Gastrocnemius medialis (tissue), 4 donors: ENCODE data around the gene DNASE1L1. TPM values are rescaled to one million over a fixed set of nuclear protein-coding genes. Genes with fewer than 3 reads are reported as not detected.

ENCODE experiments used
- ATAC-seq, 2 donors: fragments of 150-250 bp; one replicate each; pipeline ENCODE4 v1.9.1; 2016
- DNase-seq, 2 donors: peaks; one replicate each; pipeline ENCODE4 v3.0.0-alpha.2; 2019
- H3K27ac ChIP-seq, 4 donors: fragments of 200-600 bp; sonication (generic); 1 replicate in 1 of 4; 2 replicates in 3 of 4; pipeline ENCODE4 v1.5.1; 2016 to 2018; ENCODE audit warnings: mild to moderate bottlenecking in 2 of 4, moderate library complexity in 1 of 4
- H3K27me3 ChIP-seq, 3 donors: fragments of 200-600 bp; sonication (generic) in 2 of 3; 1 replicate in 1 of 3; 2 replicates in 2 of 3; pipeline versions ENCODE4 v1.5.1 to v1.6.0; 2016 to 2019; ENCODE audit warnings: mild to moderate bottlenecking in 1 of 3, moderate library complexity in 1 of 3
- H3K36me3 ChIP-seq, 2 donors: fragments of 200-600 bp; sonication (generic) in 1 of 2; one replicate each; pipeline ENCODE4 v1.5.1; 2017 to 2018
- H3K4me1 ChIP-seq, 2 donors: fragments of 200-600 bp; sonication (generic) in 1 of 2; one replicate each; pipeline ENCODE4 v1.5.1; 2016 to 2017; ENCODE audit warnings: mild to moderate bottlenecking in 2 of 2
- H3K4me3 ChIP-seq, 4 donors: fragments of 200-600 bp; sonication (generic) in 3 of 4; 1 replicate in 1 of 4; 2 replicates in 3 of 4; pipeline ENCODE4 v1.5.1; 2016 to 2019; ENCODE audit warnings: mild to moderate bottlenecking in 2 of 4
- H3K9me3 ChIP-seq, 3 donors: fragments of 200-600 bp; sonication (generic) in 2 of 3; 1 replicate in 1 of 3; 2 replicates in 2 of 3; pipeline ENCODE4 v1.5.1; 2016 to 2019
- POLR2A ChIP-seq, 2 donors: fragments of 450-650 bp; IDR thresholded peaks; one replicate each; pipeline ENCODE4 v1.6.1; 2017; ENCODE audit warnings: antibody characterized with exemption in 2 of 2, mild to moderate bottlenecking in 2 of 2, moderate library complexity in 2 of 2
- in situ Hi-C, 4 donors: fragments of 200-750 bp; cut with MboI; loops; one replicate each; pipeline versions ENCODE4 v1.15.0 to v1.8.0; 2017; ENCODE audit warnings: low sequenced_read_pairs in 4 of 4
- intact Hi-C: fragments of 100-400 bp; cut with DNase I; formaldehyde crosslinking; loops from one replicate; pipeline ENCODE4 v1.15.1; 2023; ENCODE audit warnings: low total_unique reads
- total RNA-seq, 4 donors: library from RNA; depleted of rRNA; stranded (reverse); fragments of >200 nt; gene quantifications; one replicate each; pipeline versions ENCODE4 v1.1.0 to v1.2.3, GENCODE V29; 2016
- TF ChIP-seq, protein P1 (sequence below), 5 experiments: fragments of 450-650 bp in 3 of 5; fragments of 200-600 bp in 2 of 5; sonication (generic) in 2 of 5; IDR thresholded peaks in 4 of 5; conservative IDR thresholded peaks in 1 of 5; 1 replicate in 4 of 5; 2 replicates in 1 of 5; pipeline ENCODE4 v1.5.1; 2016 to 2019; ENCODE audit warnings: antibody characterized with exemption in 5 of 5, mild to moderate bottlenecking in 3 of 5, moderate library complexity in 3 of 5

DNASE1L1 gene
- total RNA-seq, result 100 to 1,000 TPM in 3 of 4 donors, 10 to 100 TPM in 1; 88.4 to 148 (median 116) TPM

DNA sequence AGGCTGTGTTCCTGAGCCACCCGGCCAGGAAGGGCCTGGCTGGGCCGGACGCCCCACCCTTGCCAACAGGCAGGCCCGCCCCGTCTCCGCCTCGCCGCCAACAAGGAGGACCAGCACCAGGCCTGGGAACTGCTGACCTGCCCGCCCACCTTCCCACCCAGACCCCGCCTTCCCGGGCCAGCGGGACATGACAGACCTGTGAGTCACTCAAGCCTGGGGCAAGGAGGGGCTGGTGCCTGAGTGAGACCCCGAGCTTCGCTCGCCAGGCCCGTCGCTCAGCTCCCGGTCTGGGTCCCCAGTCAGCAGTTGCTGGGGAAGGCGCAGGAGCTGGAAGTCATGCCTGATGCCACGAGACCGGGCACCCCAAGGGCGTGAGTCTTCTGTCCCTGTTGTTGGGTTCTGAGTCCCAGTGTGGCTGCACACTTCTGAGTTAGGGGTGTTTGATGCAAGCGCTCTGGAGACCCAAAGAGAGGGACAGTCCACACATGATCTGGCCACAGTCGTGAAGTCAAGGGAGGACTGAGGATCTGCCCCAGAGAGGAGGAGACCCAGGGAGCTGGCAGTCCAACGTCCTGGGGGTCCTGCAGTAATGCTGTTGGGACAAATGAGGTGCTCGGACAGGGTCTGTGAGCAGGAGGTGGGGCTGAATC, at the start of gene DNASE1L1:
TSS of gene DNASE1L1 (minus strand) at position 33 of the 650 bp plus-strand sequence. CDS start 3,686 bp downstream, outside the sequence.
- ATAC-seq (peak; percentile 60 to 61), DNase-seq (peak; percentile 79 to 93)
- Histone ChIP-seq H3K4me1 (peaks cover 12 to 32% of the 10 kb centered on the region in 2 donors), H3K36me3 (no peaks in the 10 kb centered on the region), H3K4me3 (peak within 1 kb of the TSS; percentile 43 to 57 (median 54)), H3K27ac (peak within 1 kb of the TSS; percentile 91 to 98 (median 98)), H3K9me3 (no peaks in the 10 kb centered on the region), H3K27me3 (no peaks in the 10 kb centered on the region)
- TF ChIP-seq POLR2A (IDR thresholded peaks at IDR 0.05), result peak; percentile 21 to 63
- TF ChIP-seq, protein P1, sequence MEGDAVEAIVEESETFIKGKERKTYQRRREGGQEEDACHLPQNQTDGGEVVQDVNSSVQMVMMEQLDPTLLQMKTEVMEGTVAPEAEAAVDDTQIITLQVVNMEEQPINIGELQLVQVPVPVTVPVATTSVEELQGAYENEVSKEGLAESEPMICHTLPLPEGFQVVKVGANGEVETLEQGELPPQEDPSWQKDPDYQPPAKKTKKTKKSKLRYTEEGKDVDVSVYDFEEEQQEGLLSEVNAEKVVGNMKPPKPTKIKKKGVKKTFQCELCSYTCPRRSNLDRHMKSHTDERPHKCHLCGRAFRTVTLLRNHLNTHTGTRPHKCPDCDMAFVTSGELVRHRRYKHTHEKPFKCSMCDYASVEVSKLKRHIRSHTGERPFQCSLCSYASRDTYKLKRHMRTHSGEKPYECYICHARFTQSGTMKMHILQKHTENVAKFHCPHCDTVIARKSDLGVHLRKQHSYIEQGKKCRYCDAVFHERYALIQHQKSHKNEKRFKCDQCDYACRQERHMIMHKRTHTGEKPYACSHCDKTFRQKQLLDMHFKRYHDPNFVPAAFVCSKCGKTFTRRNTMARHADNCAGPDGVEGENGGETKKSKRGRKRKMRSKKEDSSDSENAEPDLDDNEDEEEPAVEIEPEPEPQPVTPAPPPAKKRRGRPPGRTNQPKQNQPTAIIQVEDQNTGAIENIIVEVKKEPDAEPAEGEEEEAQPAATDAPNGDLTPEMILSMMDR (IDR thresholded peaks at IDR 0.05 in 4 of 5, conservative IDR thresholded peaks at IDR 0.05 in 1 of 5), result no peak
- in situ Hi-C loops (loop anchor here in 2 of 4 donors (25.0 kb wide), 1 partner anchor 128 kb away; the partner anchor contains the start of genes G6PD (in 2 of the 2) and IKBKG (in 2 of the 2)), intact Hi-C loops (no loop called here)

- intact Hi-C loops (no loop called here), in situ Hi-C loops (no loop called here)
- no peaks in the 10 kb centered on the region for H3K9me3 ChIP-seq
- no peaks in the 10 kb centered on the region for H3K27me3 ChIP-seq
- TF ChIP-seq, protein P1 (IDR thresholded peaks at IDR 0.05 in 4 of 5, conservative IDR thresholded peaks at IDR 0.05 in 1 of 5), result no peak
- TF ChIP-seq POLR2A (IDR thresholded peaks at IDR 0.05), result peak; percentile 57 to 85
- ATAC-seq (peak; percentile 50 to 81), DNase-seq (no peak)
- H3K36me3 ChIP-seq, result no peaks in the 10 kb centered on the region
- H3K4me3 ChIP-seq, result peak within 1 kb of the TSS; percentile 35 to 61 (median 52)
- no peaks in the 10 kb centered on the region for H3K4me1 ChIP-seq
- H3K27ac ChIP-seq, result peak within 1 kb of the TSS in 3 of 4 donors; percentile 24 to 58 (median 55)
Observed at GRCh38 chrX:154458116-154458953, 49.3 kb upstream of the DNASE1L1 start, which contains the start of gene PLXNA3. PLXNA3 (plus strand) TSS chrX:154458281; CDS start chrX:154460184, 1,903 bp downstream.

DNA sequence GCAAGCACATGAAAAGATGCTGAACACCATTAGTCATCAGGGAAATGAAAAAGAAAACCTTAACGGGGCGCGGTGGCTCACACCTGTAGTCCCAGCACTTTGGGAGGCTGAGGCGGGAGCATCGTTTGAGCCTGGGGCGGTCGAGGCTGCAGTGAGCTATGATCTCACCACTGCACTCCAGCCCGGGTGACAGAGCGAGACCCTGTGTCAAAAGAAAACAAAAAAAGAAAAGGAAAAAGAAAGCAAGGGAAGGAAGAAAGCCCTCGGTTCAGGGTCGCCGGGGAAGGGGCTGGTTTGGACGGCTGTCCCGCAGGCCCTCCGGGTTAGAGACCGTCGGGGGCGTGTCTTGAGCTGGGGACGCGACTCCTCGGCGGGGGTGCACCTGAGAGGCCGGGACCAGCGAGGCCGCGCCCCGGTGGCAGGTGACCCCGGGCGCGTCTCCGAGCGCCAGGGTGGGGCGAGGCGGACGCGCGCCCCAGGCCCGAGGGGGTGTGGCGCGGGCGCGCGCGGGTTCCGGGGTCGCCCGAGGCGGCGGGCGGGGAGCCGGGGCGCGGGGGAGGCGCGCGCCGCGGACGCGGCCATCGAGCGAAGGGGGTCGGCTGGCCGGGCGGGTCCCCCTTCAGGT, 48.5 kb upstream of the DNASE1L1 start:
- DNase-seq, result no peak
- intact Hi-C loops, result no loop called here
- TF ChIP-seq, protein P1 (IDR thresholded peaks at IDR 0.05 in 4 of 5, conservative IDR thresholded peaks at IDR 0.05 in 1 of 5), result no peak
- no peak for TF ChIP-seq POLR2A (IDR thresholded peaks at IDR 0.05)

GRCh38 chrX:154452823-154453222, 43.8 kb upstream of the DNASE1L1 start:
- Histone ChIP-seq H3K36me3 (peaks cover 0 to 27% of the 10 kb centered on the region in 2 donors), H3K4me1 (no peaks in the 10 kb centered on the region), H3K27ac (no peak overlapping the region), H3K4me3 (no peak overlapping the region), H3K27me3 (no peaks in the 10 kb centered on the region), H3K9me3 (no peaks in the 10 kb centered on the region)
- in situ Hi-C loops (no loop called here), intact Hi-C loops (no loop called here)
- DNase-seq (no peak), ATAC-seq (no peak)
- TF ChIP-seq, protein P1 (IDR thresholded peaks at IDR 0.05 in 4 of 5, conservative IDR thresholded peaks at IDR 0.05 in 1 of 5), result no peak
- TF ChIP-seq POLR2A (IDR thresholded peaks at IDR 0.05), result no peak

More for the DNA sequence above, 48.5 kb upstream of the DNASE1L1 start:
- H3K36me3 ChIP-seq, result no peaks in the 10 kb centered on the region
- H3K4me3 ChIP-seq, result peak overlapping the region; percentile 29 to 59 (median 39)
- in situ Hi-C loops, result no loop called here
- no peaks in the 10 kb centered on the region for H3K4me1 ChIP-seq
- H3K27ac ChIP-seq, result peak overlapping the region in 2 of 4 donors; percentile 50 to 58
- H3K27me3 ChIP-seq, result no peaks in the 10 kb centered on the region
- H3K9me3 ChIP-seq, result no peaks in the 10 kb centered on the region
- peak; percentile 36 to 49 for ATAC-seq
